ENCODE measurements around the gene CSNK2B. TPM values are rescaled to one million over a fixed set of nuclear protein-coding genes. Genes with fewer than 3 reads are reported as not detected.

The CSNK2B gene
- total RNA-seq, 2 experiments from 2014 or later = 233 to 250 TPM

GRCh38 chr6:31692886-31693285 lies 27.0 kb downstream of the CSNK2B start:
- ChIA-PET CTCF (interaction anchor here (1.5 to 3.5 kb wide), 2 partner anchors 10 to 77 kb away, joined by 3 to 7 read pairs; partner anchors contain the start of gene ABHD16A), POLR2A (no interaction called here)
- DNase-seq (no peak), ATAC-seq (no peak)
- H3K27ac Mint-ChIP-seq = no peak overlapping the region
- H3K27me3 Mint-ChIP-seq (ENCODE audit: low read depth) = no peaks in the 10 kb centered on the region
- no peak overlapping the region for H3K4me3 Mint-ChIP-seq
- no peaks in the 10 kb centered on the region for H3K9me3 Mint-ChIP-seq (ENCODE audit: insufficient read depth)
- peaks cover 10% of the 10 kb centered on the region for H3K4me1 Mint-ChIP-seq (ENCODE audit: low read depth)
- peaks cover 47% of the 10 kb centered on the region for H3K36me3 Mint-ChIP-seq (ENCODE audit: low read depth)

GRCh38 chr6:31693535-31693934 lies 27.7 kb downstream of the CSNK2B start:
- peaks cover 48% of the 10 kb centered on the region for H3K36me3 Mint-ChIP-seq (ENCODE audit: low read depth)
- H3K27ac Mint-ChIP-seq = no peak overlapping the region
- CTCF ChIA-PET = interaction anchor here (1.5 to 3.5 kb wide), 3 partner anchors 10 to 137 kb away, joined by 3 to 7 read pairs (median 5); partner anchors contain the start of gene ABHD16A
- H3K4me1 Mint-ChIP-seq (ENCODE audit: low read depth) = peaks cover 10% of the 10 kb centered on the region
- H3K27me3 Mint-ChIP-seq (ENCODE audit: low read depth) = no peaks in the 10 kb centered on the region
- POLR2A ChIA-PET = interaction anchor here (0.7 to 2.1 kb wide), 3 partner anchors 25 to 46 kb away, joined by 3 to 7 read pairs (median 5); partner anchors contain the start of genes GPANK1 and MSH5
- no peaks in the 10 kb centered on the region for H3K9me3 Mint-ChIP-seq (ENCODE audit: insufficient read depth)
- H3K4me3 Mint-ChIP-seq = no peak overlapping the region
- no peak for ATAC-seq
- DNase-seq = no peak

- Mint-ChIP-seq H3K4me3 (no peak overlapping the region), H3K27me3 (ENCODE audit: low read depth) (no peaks in the 10 kb centered on the region), H3K4me1 (ENCODE audit: low read depth) (peaks cover 19% of the 10 kb centered on the region), H3K27ac (peak overlapping the region; percentile 31), H3K36me3 (ENCODE audit: low read depth) (peaks cover 47% of the 10 kb centered on the region), H3K9me3 (ENCODE audit: insufficient read depth) (no peaks in the 10 kb centered on the region)
- POLR2A ChIA-PET = no interaction called here
- DNase-seq (no peak), ATAC-seq (no peak)
- CTCF ChIA-PET = interaction anchor here (1.0 kb wide), 1 partner anchor 32 kb away, joined by 3 read pairs; no protein-coding TSS in a partner anchor
Observed at GRCh38 chr6:31697555-31697954, 31.7 kb downstream of the CSNK2B start.

GRCh38 chr6:31700740-31701401 lies 35.0 kb downstream of the CSNK2B start:
- POLR2A ChIA-PET = no interaction called here
- H3K36me3 Mint-ChIP-seq (ENCODE audit: low read depth) = peaks cover 34% of the 10 kb centered on the region
- CTCF ChIA-PET = interaction anchor here (2.2 kb wide), 1 partner anchor 69 kb away, joined by 5 read pairs; no protein-coding TSS in a partner anchor
- no peaks in the 10 kb centered on the region for H3K27me3 Mint-ChIP-seq (ENCODE audit: low read depth)
- peaks cover 25% of the 10 kb centered on the region for H3K4me1 Mint-ChIP-seq (ENCODE audit: low read depth)
- peak overlapping the region; percentile 58 for H3K27ac Mint-ChIP-seq
- DNase-seq (no peak), ATAC-seq (no peak)
- peak overlapping the region; percentile 97 for H3K4me3 Mint-ChIP-seq
- no peaks in the 10 kb centered on the region for H3K9me3 Mint-ChIP-seq (ENCODE audit: insufficient read depth)

GRCh38 chr6:31701666-31702404 lies 36.0 kb downstream of the CSNK2B start:
- ChIA-PET POLR2A (interaction anchor here (0.7 to 2.3 kb wide), 5 partner anchors 34 to 160 kb away, joined by 3 to 20 read pairs (median 8); partner anchors contain the start of genes CLIC1, CSNK2B, DDX39B and GPANK1), CTCF (interaction anchor here (2.8 kb wide), 1 partner anchor 11 kb away, joined by 9 read pairs; no protein-coding TSS in a partner anchor)
- peak overlapping the region; percentile 97 for H3K4me3 Mint-ChIP-seq
- H3K4me1 Mint-ChIP-seq (ENCODE audit: low read depth) = peaks cover 25% of the 10 kb centered on the region
- H3K9me3 Mint-ChIP-seq (ENCODE audit: insufficient read depth) = no peaks in the 10 kb centered on the region
- H3K27me3 Mint-ChIP-seq (ENCODE audit: low read depth) = no peaks in the 10 kb centered on the region
- H3K36me3 Mint-ChIP-seq (ENCODE audit: low read depth) = peaks cover 31% of the 10 kb centered on the region
- peak overlapping the region; percentile 95 for H3K27ac Mint-ChIP-seq
- DNase-seq = no peak
- no peak for ATAC-seq

DNA sequence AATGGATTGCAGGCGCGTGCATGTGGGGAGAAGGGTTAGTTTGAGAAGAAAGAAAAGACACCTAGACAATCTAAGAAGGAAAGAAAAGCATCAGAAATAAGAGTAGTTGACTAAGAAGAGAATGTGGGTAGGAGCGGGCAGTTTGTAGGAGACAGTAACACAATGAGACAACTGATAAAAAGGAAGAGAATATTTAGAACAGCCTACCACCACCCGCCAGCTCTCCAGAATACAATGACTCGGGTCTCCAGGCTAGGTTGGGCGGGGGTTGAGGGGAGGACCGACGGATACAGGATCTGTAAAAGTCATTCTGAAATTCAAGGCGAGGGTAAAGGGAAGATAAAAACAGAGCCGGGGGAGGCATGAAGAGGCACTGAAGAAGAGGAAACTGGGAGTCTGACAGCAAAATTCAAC lies 36.5 kb downstream of the CSNK2B start:
- Mint-ChIP-seq H3K4me1 (ENCODE audit: low read depth) (peaks cover 24% of the 10 kb centered on the region), H3K27ac (peak overlapping the region; percentile 95), H3K27me3 (ENCODE audit: low read depth) (no peaks in the 10 kb centered on the region), H3K9me3 (ENCODE audit: insufficient read depth) (no peaks in the 10 kb centered on the region), H3K36me3 (ENCODE audit: low read depth) (peaks cover 26% of the 10 kb centered on the region), H3K4me3 (peak overlapping the region; percentile 97)
- ChIA-PET CTCF (interaction anchor here (1.1 to 2.8 kb wide), 8 partner anchors 10 to 151 kb away, joined by 3 to 9 read pairs (median 6); no protein-coding TSS in a partner anchor), POLR2A (interaction anchor here (0.7 to 2.3 kb wide), 9 partner anchors 11 to 161 kb away, joined by 3 to 20 read pairs (median 6); partner anchors contain the start of genes APOM, C6orf47, CLIC1 and CSNK2B)
- DNase-seq (peak; percentile 44), ATAC-seq (peak; percentile 2)

DNA sequence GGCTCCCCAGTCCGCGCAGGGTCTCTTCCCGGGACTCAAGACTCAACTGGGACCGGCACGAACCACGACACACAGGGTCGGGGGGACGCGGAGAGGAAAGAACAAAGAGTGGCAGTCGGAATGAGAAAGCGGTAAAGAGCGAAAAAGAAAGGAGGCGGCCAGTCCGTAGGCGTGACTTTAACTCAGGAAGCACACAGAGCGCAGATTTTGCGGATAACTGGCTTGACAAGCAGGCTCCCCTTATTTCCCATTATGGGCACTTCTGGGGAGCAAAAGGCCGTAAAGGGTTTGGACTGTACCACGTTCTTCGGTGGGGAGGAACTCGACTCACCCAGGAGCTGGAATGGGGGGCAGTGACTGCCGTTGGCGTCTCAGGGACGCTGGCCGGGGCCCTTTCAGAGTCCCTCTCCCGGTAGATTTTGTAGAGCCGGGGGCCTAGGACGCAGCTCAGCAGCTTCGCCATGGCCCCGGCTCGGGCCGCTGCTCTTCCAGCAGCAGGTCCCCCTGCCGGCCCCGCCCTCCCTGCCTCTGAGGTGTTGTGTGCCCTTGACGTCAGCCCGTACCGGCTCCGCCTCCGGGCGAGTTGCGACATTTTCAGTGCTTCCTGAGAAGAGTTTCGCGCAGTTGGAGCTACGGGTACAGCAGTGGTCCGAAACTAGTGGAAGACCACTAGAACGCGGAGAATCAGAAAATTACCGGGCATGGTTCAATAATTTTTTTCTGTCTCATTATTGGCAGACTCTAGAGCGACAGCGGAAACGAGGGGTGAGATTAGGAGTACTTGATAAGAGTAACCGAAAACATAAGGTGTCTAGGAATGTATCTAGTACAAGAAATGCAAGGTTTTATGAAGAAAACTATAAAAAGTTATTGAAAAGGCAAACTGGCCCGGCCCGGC lies 37.2 kb downstream of the CSNK2B start, which contains the start of gene ABHD16A:
Gene ABHD16A (minus strand): TSS at position 506 of the 898 bp plus-strand sequence. CDS start 43 bp downstream, at position 463.
- no peaks in the 10 kb centered on the region for H3K27me3 Mint-ChIP-seq (ENCODE audit: low read depth)
- ChIA-PET POLR2A (interaction anchor here (0.5 to 2.3 kb wide), 13 partner anchors 8 to 132 kb away, joined by 3 to 20 read pairs (median 6); partner anchors contain the start of genes APOM, C6orf47, CLIC1 and CSNK2B), CTCF (interaction anchor here (0.7 to 2.8 kb wide), 15 partner anchors 9 to 152 kb away, joined by 3 to 9 read pairs (median 4); partner anchors contain the start of genes LSM2 and LY6G5C)
- H3K4me3 Mint-ChIP-seq = peak within 1 kb of the TSS; percentile 97
- H3K27ac Mint-ChIP-seq = peak within 1 kb of the TSS; percentile 95
- DNase-seq (peak; percentile 99), ATAC-seq (peak; percentile 96)
- peaks cover 19% of the 10 kb centered on the region for H3K4me1 Mint-ChIP-seq (ENCODE audit: low read depth)
- H3K9me3 Mint-ChIP-seq (ENCODE audit: insufficient read depth) = no peaks in the 10 kb centered on the region
- peaks cover 21% of the 10 kb centered on the region for H3K36me3 Mint-ChIP-seq (ENCODE audit: low read depth)

DNA sequence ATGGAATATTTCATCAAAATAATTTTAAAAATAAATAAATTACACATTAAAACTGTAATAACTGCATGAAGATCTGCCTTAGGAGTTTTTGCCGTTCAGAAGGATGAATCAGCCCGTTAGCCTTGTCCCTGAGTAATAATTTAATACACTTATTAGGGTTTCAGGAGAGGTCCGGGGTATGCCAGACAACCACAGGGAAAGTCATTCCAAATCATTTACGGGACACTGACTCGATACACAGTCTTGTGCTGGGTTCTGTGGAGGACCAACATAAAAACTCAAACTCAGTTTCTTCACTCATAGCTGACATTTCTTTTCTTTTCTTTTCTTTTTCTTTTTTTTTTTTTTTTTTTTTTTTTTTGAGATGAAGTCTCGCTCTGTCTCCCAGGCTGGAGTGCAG lies 40.1 kb downstream of the CSNK2B start:
- DNase-seq (no peak), ATAC-seq (no peak)
- no peaks in the 10 kb centered on the region for H3K27me3 Mint-ChIP-seq (ENCODE audit: low read depth)
- H3K4me3 Mint-ChIP-seq = no peak overlapping the region
- CTCF ChIA-PET = no interaction called here
- peaks cover 23% of the 10 kb centered on the region for H3K4me1 Mint-ChIP-seq (ENCODE audit: low read depth)
- H3K27ac Mint-ChIP-seq = no peak overlapping the region
- H3K9me3 Mint-ChIP-seq (ENCODE audit: insufficient read depth) = no peaks in the 10 kb centered on the region
- peaks cover 9% of the 10 kb centered on the region for H3K36me3 Mint-ChIP-seq (ENCODE audit: low read depth)
- POLR2A ChIA-PET = no interaction called here

GRCh38 chr6:31706599-31706998 lies 40.7 kb downstream of the CSNK2B start, which contains the start of gene LY6G6F:
LY6G6F (plus strand) TSS chr6:31706866; CDS start chr6:31706907, 41 bp downstream.
- Mint-ChIP-seq H3K4me1 (ENCODE audit: low read depth) (peaks cover 23% of the 10 kb centered on the region), H3K36me3 (ENCODE audit: low read depth) (peaks cover 4% of the 10 kb centered on the region), H3K9me3 (ENCODE audit: insufficient read depth) (no peaks in the 10 kb centered on the region), H3K4me3 (no peak within 1 kb of the TSS), H3K27ac (no peak within 1 kb of the TSS), H3K27me3 (ENCODE audit: low read depth) (no peaks in the 10 kb centered on the region)
- no peak for ATAC-seq
- DNase-seq = no peak
- CTCF ChIA-PET = no interaction called here
- POLR2A ChIA-PET = interaction anchor here (0.7 kb wide), 1 partner anchor 34 kb away, joined by 3 read pairs; the partner anchor contains the start of gene MSH5

DNA sequence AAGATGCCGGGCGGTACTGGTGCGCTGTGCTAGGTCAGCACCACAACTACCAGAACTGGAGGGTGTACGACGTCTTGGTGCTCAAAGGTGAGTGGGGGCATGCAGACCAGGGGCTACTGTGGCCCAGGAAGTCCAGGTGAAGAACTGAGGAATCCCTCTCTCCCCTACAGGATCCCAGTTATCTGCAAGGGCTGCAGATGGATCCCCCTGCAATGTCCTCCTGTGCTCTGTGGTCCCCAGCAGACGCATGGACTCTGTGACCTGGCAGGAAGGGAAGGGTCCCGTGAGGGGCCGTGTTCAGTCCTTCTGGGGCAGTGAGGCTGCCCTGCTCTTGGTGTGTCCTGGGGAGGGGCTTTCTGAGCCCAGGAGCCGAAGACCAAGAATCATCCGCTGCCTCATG lies 41.8 kb downstream of the CSNK2B start:
- peaks cover 2% of the 10 kb centered on the region for H3K36me3 Mint-ChIP-seq (ENCODE audit: low read depth)
- no peaks in the 10 kb centered on the region for H3K9me3 Mint-ChIP-seq (ENCODE audit: insufficient read depth)
- no peaks in the 10 kb centered on the region for H3K27me3 Mint-ChIP-seq (ENCODE audit: low read depth)
- POLR2A ChIA-PET = no interaction called here
- H3K27ac Mint-ChIP-seq = no peak overlapping the region
- DNase-seq (no peak), ATAC-seq (no peak)
- H3K4me3 Mint-ChIP-seq = no peak overlapping the region
- peaks cover 26% of the 10 kb centered on the region for H3K4me1 Mint-ChIP-seq (ENCODE audit: low read depth)
- CTCF ChIA-PET = no interaction called here

- no peak for DNase-seq
- peaks cover 3% of the 10 kb centered on the region for H3K27me3 Mint-ChIP-seq (ENCODE audit: low read depth)
- H3K36me3 Mint-ChIP-seq (ENCODE audit: low read depth) = no peaks in the 10 kb centered on the region
- H3K4me3 Mint-ChIP-seq = no peak overlapping the region
- POLR2A ChIA-PET = no interaction called here
- H3K9me3 Mint-ChIP-seq (ENCODE audit: insufficient read depth) = no peaks in the 10 kb centered on the region
- H3K4me1 Mint-ChIP-seq (ENCODE audit: low read depth) = peaks cover 25% of the 10 kb centered on the region
- ATAC-seq = no peak
- CTCF ChIA-PET = no interaction called here
- H3K27ac Mint-ChIP-seq = no peak overlapping the region
Observed at GRCh38 chr6:31708224-31708623, 42.3 kb downstream of the CSNK2B start.

Data from activated CD8-positive, alpha-beta T cell treated with anti-CD3 and anti-CD28 coated beads, Interleukin-2, amount 10 ng/mL, durations not matched to agents 7 days and 5 days (primary cell).